Hypothalamus (tissue), 51 donors: ENCODE measurements around the gene ARHGAP26.

Experiments
- DNase-seq, 51 donors: peaks; one replicate each; lab custom pipeline; 2025; lab: John Stamatoyannopoulos, UW

The ARHGAP26 gene

DNA sequence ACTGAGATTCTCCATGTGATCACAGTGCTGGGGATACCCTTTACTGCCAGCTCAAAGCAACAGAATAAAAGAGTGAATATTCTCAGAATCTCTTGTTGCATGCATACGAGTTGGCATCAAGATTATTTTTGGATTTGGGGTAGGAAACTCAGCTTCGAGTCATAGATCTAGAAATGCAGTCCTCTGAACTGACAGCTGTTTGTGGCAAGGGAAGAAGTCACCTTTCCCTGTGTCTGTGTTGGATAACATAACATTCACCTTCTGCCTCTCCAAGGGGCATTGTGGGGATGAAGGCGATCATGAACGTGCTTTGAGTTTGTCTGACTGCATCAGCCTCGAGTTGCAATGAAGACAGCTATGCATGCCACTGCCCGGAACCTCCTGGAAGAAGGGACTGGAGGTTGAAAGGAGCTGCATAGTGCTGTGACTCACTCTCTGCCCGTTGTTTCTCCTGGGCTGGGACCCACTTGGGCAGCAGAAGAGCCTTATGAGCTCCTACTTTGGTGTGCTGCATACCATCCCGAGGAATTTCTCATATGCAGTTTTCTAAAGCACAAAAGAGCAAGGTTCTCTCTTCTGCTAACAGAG is 231.7 kb downstream of the ARHGAP26 start:
- no peak for DNase-seq

DNA sequence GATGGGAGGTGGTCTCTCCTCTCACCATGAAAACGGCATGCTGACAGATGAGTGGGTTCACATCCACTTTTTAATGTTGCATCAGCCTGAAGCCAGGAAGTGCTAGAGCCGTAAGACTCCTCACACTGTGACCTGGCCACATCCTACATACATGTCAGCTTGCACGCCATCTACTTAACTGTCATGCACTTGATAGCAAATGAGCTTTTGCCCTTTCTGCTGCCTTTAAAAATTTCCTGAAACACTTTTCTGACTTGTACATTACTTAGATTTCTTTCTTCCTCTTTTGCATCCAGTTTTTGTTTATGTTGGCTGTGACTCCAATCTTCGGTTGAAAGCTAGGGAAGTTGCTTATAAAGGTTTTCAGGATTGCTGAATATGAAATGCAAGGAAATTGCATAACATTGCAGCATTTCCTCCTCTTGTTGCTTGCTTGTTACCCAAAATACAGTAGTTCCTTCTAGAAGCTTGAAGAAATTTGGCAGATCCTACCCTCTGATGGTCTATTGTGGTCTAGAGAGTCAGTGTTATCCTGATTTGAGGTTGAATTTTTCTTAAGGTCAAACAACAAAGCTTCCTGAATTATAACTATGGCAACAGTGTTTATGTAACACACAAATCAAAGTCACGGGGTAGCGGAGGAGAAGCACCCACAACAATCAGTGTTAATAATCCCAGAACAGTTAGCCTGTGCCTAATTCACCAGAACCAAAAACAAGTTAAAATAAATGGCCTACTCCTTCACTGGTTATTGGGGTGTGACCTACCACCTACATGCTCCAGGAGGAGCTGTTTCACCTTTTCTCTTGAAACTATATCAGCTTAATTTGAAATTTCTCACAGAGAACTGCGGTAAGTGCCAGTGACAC is 232.5 kb downstream of the ARHGAP26 start:
- DNase-seq = peak in 1 of 51 donors; percentile 24

- no peak for DNase-seq
These were observed 233.1 kb downstream of the ARHGAP26 start for GRCh38 chr5:143003328-143003636.

DNA sequence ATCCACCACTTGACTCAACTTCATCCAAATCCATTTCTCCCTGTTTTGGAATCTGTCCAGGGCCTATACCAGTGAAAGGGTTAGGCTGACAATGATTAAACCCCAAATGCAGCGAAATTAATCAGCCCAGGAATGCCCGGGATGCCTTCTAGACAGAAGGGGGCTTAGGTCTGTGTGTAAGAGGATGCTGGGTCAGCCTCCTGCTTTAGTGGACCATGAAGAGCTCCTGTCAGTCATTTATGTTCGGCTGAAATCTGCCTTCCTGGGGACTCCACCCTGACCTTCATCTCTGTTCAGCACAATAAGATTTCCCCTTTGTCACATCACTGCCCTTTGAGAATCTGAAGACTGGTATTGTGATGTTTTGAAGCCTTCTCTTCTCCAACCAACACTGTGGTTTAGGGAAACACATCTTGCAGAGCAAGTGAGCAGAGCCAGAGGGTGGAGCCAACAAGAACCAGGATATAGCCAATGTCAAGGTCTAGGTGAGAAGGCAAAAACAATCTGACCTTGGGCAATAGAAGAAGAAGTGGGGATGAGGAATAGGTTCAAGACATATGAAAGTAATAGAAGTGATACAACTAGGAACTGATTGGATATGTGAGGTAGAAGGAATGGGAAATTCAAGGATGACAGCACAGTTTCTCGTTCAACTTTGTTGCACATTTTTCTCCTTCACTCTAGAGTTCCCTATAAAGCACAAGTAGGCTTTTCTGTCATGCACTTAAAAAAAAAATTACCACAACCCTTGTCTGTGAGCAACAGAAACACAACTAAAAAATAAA is 234.4 kb downstream of the ARHGAP26 start:
- DNase-seq = no peak

- peak in 6 of 51 donors; percentile 13 to 21 (median 18) for DNase-seq
These were observed 236.3 kb downstream of the ARHGAP26 start for GRCh38 chr5:143006501-143006900.

DNA sequence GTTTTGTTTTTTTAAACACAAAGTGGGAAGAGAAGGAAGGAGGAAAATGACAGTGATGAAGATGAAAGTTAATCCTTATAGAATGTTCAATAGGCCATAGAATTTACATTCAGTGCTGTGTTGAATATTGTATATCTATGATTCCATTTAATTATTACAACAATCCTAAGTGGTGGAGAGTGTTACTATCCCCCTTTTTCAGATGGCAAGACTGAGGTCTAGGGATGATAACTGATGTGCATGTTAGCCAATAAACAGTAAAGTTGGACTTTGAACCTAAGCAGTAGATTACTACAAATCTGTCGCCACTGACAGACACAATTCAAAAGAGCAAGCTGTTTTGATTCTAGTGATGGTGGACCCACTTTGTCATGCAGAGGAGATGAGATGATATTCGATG is 237.9 kb downstream of the ARHGAP26 start:
- no peak for DNase-seq

- DNase-seq = peak in 3 of 51 donors; percentile 5 to 43 (median 28)
These were observed 238.8 kb downstream of the ARHGAP26 start for GRCh38 chr5:143008809-143009521.

DNA sequence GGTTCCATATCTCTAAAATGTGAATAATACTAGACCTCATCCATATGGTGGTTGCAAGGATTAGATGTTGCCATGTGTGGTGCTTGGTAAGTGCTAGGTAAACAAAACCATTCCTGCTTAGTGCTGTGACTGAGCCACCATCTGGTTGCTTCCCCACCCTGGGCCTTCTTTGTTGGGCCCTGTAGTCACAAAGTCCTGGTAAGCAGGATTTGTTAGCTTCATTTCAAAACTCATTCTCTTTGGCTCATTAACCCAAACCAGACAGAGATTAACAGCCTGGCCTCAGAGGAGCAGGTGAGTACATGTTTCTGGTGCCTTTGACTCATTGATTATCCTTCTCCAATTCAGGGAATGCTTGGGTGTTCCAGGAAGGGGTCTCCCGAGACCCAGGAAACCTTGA is 240.2 kb downstream of the ARHGAP26 start:
- DNase-seq = no peak

GRCh38 chr5:143011585-143011984 is 241.4 kb downstream of the ARHGAP26 start:
- no peak for DNase-seq

- no peak for DNase-seq
These were observed 243.2 kb downstream of the ARHGAP26 start for GRCh38 chr5:143013176-143013891.

- DNase-seq = peak in 1 of 51 donors; percentile 12
These were observed 244.0 kb downstream of the ARHGAP26 start for GRCh38 chr5:143014017-143014651.

DNA sequence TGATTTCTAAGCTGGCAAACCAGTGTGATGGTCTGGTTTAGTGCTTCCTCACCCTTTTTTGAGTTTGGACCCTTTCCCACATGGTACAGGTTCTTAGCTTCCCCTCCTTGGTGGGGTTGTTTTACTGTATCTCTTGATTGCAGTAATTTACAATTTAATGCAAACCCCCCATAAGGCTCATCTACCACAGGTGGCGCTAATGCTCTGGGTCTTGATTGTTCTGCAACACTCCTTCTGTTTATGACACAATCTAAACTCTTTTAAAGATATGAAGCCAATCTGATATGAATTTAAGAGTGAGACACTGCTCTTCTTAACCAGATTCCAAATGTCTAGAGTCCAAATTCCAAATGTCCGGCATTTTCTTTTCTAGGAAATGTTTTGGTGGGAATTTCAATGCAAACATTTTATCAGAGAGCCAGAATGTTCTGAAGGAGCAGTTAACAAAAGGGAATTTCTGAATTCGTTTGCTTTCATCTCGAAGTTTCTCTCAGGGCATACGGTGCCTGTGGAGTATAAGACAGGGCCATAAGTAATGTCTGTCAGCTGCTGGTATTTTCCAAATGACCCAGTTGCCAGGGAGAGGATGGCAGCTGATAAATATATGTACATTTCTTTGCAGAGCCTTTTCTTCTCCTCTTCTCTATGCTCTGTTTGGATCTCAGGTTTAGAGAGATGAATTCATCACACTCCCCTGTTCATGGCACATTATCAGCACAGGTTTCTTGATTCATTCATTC is 246.8 kb downstream of the ARHGAP26 start:
- no peak for DNase-seq

DNA sequence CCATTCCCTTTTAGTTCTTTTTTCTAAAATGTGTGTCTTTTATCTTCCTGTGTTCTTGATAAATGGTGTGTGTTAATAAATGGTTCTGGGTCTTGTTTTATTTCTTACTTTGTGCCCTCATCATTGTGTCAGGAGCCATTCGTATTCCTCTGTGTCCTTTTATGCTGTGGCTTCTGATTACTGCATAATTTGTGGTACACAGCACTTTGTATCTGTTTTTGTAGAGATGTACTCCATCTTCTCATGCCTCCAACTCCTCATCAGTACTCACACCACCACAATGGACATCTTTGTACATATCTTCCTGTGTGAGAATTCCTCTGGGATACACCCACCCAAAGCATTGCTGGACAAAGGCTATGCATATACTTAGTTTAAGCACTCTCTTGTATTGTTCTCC is 247.4 kb downstream of the ARHGAP26 start:
- no peak for DNase-seq

DNA sequence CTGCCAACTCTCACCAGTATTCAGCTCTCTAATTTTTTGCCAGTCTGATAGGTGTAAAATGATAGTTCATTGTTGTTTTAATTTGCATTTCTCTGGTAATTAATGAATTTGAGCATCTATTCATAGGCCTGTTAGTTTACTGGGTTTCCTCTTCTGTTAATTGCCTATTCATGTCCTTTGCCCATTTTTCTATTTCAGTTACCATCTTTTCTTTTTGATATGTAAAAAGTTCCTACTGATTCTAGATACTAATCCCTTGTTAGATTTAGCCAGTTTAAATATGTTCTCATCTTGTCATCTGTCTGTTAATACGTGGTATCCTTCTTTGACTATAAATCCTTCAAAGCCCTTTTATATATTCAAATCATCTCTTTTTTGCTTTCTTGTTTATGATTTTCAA is 247.8 kb downstream of the ARHGAP26 start:
- DNase-seq = no peak

GRCh38 chr5:143019157-143019556 is 249.0 kb downstream of the ARHGAP26 start:
- no peak for DNase-seq

GRCh38 chr5:143019614-143020515 is 249.7 kb downstream of the ARHGAP26 start:
- DNase-seq = no peak

- DNase-seq = no peak
These were observed 251.4 kb downstream of the ARHGAP26 start for GRCh38 chr5:143021595-143021994.
